GM19438 (cell line): Measurements from ENCODE around the gene TAF6L.
"Not testable (repeated sequence)": the region's sequence is repeated elsewhere in the genome, so short reads cannot be mapped to it uniquely, and the experiment has no call there.

Source experiments
- ATAC-seq: cut with Tn5 transposase; IDR thresholded peaks from one replicate; pipeline ENCODE4 v1.9.1; 2021; ENCODE audit warnings: low read depth; ENCODE audit not compliant: unreplicated experiment

Gene TAF6L

GRCh38 chr11:62804310-62805075 is 33.3 kb downstream of the TAF6L start:
- ATAC-seq, result peak; percentile 5

GRCh38 chr11:62805076-62805892 is 34.1 kb downstream of the TAF6L start, which contains the start of gene NXF1:
TSS of gene NXF1 (minus strand) at chr11:62805440. CDS start at chr11:62805356, 84 bp downstream.
- peak; percentile 73 for ATAC-seq

- no peak for ATAC-seq
Measured at GRCh38 chr11:62805961-62806441, 34.8 kb downstream of the TAF6L start.

- ATAC-seq, result no peak
Measured at GRCh38 chr11:62806611-62807121, 35.5 kb downstream of the TAF6L start.

- ATAC-seq, result no peak
Measured at GRCh38 chr11:62810748-62811147, 39.6 kb downstream of the TAF6L start.

- ATAC-seq, result no peak
Measured at GRCh38 chr11:62811659-62812058, 40.5 kb downstream of the TAF6L start.

GRCh38 chr11:62816557-62816956 is 45.4 kb downstream of the TAF6L start:
- ATAC-seq, result no peak

GRCh38 chr11:62817129-62817528 is 45.9 kb downstream of the TAF6L start:
- ATAC-seq, result no peak

- no peak for ATAC-seq
Measured at GRCh38 chr11:62823677-62824076, 52.5 kb downstream of the TAF6L start.

- ATAC-seq, result not testable (repeated sequence)
Measured at GRCh38 chr11:62828130-62828529, 56.9 kb downstream of the TAF6L start.

- ATAC-seq, result no peak
Measured at GRCh38 chr11:62830904-62831519, 59.8 kb downstream of the TAF6L start.

- peak; percentile 79 for ATAC-seq
Measured at GRCh38 chr11:62831520-62832335, 60.5 kb downstream of the TAF6L start, which contains the start of gene STX5. TSS of gene STX5 (minus strand) at chr11:62832051. CDS start at chr11:62831243, 808 bp downstream.

- ATAC-seq, result no peak
Measured at GRCh38 chr11:62832336-62833234, 61.4 kb downstream of the TAF6L start, which contains the start of gene TEX54. TSS of gene TEX54 (minus strand) at chr11:62832841.

- ATAC-seq, result no peak
Measured at GRCh38 chr11:62835336-62835735, 64.1 kb downstream of the TAF6L start.
